Keratinocyte (primary cell): Measurements from ENCODE around the gene ST3GAL6.

Source experiments
- EZH2 ChIP-seq: IDR thresholded peaks from one replicate; pipeline ENCODE4 v1.6.1; 2012; ENCODE audit warnings: inconsistent platforms, mild to moderate bottlenecking, low read length, moderate library complexity
- TF ChIP-seq, protein P1 (sequence below), 3 experiments: IDR thresholded peaks in 1 of 3; conservative IDR thresholded peaks in 1 of 3; optimal IDR thresholded peaks in 1 of 3; 2 replicates in 2 of 3; 3 replicates in 1 of 3; pipeline versions ENCODE3 to v1.5.1; 2011; ENCODE audit warnings: low read length in 3 of 3, mild to moderate bottlenecking in 3 of 3, moderate library complexity in 2 of 3, control low read depth in 1 of 3, inconsistent platforms in 1 of 3; ENCODE audit not compliant: insufficient read depth in 2 of 3; ENCODE audit errors: extremely low read depth in 1 of 3

GRCh38 chr3:98743071-98743470 is 20.1 kb upstream of the ST3GAL6 start:
- TF ChIP-seq, protein P1, sequence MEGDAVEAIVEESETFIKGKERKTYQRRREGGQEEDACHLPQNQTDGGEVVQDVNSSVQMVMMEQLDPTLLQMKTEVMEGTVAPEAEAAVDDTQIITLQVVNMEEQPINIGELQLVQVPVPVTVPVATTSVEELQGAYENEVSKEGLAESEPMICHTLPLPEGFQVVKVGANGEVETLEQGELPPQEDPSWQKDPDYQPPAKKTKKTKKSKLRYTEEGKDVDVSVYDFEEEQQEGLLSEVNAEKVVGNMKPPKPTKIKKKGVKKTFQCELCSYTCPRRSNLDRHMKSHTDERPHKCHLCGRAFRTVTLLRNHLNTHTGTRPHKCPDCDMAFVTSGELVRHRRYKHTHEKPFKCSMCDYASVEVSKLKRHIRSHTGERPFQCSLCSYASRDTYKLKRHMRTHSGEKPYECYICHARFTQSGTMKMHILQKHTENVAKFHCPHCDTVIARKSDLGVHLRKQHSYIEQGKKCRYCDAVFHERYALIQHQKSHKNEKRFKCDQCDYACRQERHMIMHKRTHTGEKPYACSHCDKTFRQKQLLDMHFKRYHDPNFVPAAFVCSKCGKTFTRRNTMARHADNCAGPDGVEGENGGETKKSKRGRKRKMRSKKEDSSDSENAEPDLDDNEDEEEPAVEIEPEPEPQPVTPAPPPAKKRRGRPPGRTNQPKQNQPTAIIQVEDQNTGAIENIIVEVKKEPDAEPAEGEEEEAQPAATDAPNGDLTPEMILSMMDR (optimal IDR thresholded peaks at IDR 0.05 in 1 of 3, IDR thresholded peaks at IDR 0.05 in 1 of 3, conservative IDR thresholded peaks at IDR 0.05 in 1 of 3; ENCODE audit: extremely low read depth in 1 of 3, insufficient read depth in 2 of 3, low read length in 3 of 3): no peak
- TF ChIP-seq EZH2: no peak
